DMS153 (cell line): ENCODE results near the gene ARMC3.
"Not testable (repeated sequence)": the region's sequence is repeated elsewhere in the genome, so short reads cannot be mapped to it uniquely, and the experiment has no call there.

Source experiments
- DNase-seq: peaks from one replicate; lab custom pipeline; 2025; lab: John Stamatoyannopoulos, UW

The ARMC3 gene, protein sequence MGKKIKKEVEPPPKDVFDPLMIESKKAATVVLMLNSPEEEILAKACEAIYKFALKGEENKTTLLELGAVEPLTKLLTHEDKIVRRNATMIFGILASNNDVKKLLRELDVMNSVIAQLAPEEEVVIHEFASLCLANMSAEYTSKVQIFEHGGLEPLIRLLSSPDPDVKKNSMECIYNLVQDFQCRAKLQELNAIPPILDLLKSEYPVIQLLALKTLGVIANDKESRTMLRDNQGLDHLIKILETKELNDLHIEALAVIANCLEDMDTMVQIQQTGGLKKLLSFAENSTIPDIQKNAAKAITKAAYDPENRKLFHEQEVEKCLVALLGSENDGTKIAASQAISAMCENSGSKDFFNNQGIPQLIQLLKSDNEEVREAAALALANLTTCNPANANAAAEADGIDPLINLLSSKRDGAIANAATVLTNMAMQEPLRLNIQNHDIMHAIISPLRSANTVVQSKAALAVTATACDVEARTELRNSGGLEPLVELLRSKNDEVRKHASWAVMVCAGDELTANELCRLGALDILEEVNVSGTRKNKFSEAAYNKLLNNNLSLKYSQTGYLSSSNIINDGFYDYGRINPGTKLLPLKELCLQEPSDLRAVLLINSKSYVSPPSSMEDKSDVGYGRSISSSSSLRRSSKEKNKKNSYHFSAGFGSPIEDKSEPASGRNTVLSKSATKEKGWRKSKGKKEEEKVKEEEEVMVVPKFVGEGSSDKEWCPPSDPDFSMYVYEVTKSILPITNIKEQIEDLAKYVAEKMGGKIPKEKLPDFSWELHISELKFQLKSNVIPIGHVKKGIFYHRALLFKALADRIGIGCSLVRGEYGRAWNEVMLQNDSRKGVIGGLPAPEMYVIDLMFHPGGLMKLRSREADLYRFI

DNA sequence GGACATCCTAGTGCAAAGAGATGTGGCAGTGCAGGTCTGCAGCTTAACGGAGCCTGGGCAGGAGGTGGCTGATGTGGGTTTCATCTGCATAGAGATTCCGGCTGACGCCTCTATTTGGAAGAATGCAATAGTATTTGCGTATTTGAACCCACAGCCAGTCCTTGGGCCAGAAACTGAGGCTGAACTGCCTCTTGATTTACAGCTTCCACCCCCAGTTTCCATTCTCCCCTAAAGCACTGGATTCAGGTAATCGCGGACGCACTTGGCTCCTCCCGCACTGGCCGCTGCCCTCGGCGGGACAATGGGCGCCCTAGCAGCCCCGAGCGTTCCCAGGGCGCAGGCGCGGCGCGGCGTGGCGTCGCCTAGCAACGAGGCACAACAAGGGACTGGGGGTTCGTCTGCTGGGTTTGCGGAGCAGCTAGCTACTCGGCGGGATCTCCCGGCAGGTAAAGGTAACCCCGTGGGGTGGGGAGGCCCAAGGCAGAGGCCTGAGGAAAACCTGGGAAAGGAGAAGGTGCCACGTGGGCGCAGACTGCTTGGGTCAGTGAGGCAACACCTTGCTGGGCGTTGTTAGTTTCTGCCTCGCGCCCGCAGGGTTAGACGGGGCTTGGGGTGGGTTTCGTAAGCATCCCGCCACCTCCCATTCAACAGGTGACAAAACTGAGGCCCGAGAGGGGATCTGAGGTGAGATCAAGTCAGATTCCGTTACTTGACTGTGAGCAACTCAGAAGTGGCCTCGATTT is at the start of gene ARMC3:
Gene ARMC3, plus strand, starts transcription at position 393 of the 743 bp plus-strand sequence. CDS start 3,944 bp downstream, outside the sequence.
- DNase-seq = no peak

DNA sequence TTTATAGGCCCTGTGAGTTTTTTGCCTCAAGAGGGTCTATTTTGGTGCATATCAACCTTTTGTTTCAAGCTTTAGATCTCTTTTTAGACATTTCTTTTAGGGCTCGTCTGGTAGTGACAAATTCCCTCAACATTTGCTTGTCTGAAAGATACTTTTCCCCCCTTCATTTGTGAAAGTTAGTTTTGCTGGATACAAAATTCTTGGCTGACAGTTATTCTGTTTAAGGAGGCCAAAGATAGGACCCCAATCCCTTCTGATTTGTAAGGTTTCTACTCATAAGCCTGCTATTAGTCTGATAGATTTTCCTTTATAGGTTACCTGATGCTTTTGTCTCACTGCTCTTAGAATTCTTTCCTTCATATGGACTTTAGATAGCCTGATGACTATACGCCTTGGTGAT is 36.1 kb upstream of the ARMC3 start:
- DNase-seq = no peak

DNA sequence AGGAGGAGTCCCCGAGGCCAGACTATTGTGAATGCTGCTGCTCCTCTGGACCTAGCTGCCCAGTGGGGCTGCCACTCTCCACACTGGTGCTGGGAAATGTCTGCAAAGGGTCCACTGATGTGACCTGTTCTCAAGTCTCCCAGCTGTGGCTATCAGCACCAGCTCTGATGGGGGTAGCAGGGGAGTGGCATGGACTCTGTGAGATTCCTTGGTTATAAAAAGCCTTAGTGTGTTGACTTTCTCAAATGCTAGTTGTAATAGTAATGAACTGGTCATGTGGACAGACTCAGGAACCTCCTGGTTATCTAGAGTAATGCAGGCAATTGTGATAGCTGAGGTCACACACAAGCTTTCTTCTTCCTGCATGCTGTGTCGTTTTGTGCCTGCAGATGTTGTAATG is 34.1 kb upstream of the ARMC3 start:
- DNase-seq = no peak

DNA sequence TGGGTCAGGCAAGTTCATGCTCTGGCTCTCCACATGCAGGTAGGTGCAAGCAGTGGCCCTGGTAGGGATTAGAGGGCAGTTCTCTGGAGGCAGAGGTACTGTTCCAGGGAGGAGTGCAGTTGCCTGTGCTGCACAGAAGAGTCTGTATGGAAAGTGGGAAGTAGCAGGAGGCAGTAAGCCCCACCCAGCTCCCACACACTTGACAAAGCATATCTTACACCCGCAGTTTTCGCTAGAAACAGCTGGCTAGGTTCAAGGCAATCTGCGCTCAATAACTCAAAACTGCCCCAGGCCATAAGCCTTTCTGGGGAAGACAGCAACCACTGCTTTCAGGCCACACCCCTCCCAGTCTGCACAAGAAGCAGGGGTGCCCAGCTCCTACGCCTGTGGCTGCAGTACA is 33.1 kb upstream of the ARMC3 start:
- no peak for DNase-seq

DNA sequence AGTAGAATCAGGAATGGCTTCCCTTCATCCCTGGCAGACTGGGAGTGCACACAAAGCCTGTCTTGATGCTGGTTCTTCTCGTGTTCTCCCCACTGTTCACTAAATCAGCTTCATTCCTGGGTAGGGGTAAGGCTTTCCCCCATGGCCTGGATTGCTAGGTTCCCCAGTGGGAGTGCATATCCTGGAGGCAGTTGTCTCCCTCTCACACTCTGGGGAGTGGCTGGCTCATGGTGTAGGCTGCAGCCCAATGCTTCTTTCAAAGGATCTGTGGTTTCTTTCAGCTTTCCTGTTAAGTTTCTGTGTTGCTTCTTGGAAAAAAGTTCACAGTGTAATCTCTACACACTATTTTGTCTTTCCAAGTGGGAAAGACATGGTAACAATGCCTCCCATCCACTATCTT is 32.6 kb upstream of the ARMC3 start:
- DNase-seq = no peak

DNA sequence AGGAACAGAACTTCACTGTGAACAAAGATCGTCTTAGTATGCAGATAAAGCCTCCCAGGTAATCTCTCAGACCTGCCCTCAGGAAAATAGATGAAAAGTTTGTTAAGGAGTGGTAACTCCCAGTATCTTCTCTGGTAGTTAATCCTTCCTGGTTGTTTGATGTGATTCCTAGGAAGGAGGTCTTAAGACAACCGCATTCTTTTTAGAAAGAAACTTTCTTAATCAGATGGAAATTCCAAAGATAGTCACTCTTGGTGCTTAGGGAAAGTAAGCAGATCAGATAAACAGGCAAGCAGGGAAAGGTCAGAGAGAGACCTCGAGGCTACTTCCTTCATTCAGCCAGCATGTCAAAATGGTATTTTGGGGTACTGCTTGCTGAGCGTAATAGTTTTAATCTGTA is 30.5 kb upstream of the ARMC3 start:
- no peak for DNase-seq

DNA sequence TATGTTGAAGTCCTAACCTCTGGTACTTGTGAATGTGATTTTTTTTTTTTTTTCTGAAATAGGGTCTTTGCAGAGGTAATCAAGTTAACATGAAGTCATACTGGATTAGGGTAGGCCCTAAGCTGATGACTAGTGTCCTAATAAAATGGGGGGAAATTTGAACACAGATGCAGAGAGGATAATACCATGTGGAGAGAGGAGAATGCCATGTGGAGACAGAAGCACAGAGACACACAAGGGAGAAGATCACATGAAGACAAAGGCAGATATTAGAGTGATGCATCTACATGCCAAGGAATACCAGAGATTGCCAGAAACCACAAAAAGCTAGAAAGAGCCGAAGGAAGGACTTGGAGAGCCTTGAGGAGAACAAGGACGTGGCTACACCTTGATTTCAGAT is 28.5 kb upstream of the ARMC3 start:
- DNase-seq = no peak

DNA sequence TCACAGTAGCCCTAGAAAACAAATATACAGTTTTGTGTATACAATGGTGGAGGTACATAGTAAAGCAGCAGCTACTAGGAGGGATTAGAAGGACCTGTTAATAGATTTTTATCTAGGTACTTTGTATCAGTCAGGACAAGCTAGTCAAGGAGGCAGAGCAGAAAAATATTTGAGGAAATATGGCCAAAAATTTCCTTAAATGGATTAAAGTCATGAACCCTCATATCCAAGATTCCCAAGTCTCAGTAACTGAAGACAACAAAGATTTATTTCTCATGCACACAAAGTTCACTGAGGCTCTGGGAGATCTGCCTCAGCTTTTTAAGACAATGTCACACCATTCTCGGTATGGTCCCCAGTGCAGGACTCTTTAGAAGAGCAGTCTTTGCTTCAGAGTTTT is 28.1 kb upstream of the ARMC3 start:
- DNase-seq = no peak

DNA sequence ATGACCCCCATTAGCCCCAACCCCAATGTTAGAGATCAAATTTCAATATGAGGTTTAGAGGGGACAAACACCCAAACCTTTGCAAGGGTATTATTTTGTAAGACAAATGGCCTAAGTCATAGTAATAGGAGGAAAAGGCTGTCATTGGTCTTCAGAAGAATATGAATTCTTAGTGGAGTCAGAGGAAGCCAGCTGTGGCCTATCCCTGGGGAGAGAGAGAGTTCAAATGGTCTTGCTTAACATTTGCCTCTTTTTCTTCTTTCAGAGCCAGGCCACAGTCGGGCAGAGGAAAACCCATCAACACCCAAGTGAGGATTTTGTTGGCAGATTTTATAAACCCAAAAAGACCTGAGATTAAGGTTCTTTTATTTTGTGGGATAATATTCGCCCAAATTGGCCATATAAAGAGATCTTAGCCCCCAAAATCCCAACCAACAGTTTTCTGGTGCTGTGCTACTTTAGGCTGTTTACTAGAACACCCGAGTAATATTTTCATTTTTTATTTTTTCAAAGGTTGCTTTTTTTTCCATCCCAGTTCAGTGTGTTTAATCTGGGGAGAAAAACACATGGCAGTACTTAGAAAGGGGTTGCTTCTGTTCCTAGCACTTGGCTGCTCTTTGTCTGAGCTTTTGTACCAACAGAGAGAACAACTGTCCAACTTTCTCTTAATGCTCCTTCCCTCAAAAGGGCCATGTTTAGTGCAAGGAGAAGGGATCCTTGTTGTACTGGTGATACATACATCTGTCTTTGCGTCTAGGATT is 26.8 kb upstream of the ARMC3 start:
- DNase-seq = no peak

DNA sequence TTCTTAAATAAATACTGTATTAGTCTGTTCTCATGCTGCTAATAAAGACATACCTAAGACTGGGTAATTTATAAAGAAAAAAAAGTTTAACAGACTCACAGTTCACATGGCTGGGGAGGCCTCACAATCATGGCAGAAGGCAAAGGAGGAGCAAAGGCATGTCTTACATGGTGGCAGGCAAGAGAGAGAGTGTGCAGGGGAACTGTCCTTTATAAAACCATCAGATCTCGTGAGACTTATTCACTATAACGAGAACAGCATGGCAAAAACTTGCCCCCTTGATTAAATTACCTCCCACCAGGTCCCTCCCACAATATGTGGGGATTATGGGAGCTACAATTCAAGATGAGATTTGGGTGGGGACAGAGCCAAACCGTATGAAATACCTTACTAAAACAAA is 25.7 kb upstream of the ARMC3 start:
- DNase-seq = not testable (repeated sequence)

DNA sequence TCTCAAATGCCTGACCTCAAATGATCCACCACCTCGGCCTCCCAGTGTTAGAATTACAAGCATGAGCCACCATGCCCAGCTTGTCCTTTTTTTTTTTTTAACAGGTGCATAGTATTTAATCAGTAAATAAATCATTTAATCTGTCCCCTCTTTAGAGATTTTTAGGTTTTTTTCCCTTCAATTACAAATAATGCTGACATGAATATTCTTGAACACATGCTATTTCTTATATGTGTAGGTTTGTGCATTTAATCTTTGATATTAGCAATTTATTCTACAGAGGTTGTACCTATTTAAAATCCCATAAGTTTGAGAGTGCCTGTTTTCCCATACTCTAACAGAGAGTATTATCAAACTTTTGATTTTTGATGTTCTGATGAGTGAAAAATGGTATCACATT is 24.2 kb upstream of the ARMC3 start:
- no peak for DNase-seq

DNA sequence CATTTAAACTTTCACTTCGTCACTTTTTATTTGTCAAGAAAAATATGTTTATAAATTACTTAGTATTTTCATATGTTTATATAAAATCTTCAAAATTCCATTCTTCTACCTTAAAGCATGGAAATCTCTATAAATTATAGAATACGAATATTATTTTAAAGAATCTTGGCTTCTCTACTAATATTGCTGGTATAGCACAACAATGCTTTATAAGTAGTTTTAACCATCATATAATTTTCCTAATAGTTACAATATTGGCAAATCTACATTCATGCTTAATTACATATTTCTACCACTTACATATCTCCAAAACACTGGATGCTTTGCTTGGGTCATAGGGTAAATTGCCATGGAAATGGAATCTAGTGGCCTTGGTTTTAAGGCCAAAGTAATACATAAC is 21.1 kb upstream of the ARMC3 start:
- no peak for DNase-seq

DNA sequence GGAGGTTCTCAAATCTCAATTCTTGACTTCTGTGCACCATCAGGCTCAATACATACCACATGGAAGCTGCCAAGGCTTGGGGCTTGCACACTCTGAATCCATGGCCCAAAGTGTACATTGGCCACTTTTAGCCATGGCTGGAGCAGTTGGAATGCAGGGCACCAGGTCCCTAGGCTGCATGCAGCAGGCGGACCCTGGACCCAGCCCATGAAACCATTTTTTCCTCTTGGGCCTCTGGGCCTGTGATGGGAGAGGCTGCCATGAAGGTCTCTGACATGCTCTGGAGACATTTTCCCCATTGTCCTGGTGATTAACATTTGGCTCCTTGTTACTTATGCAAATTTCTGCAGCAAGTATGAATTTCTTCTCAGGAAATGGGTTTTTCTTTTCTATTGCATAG is 19.0 kb upstream of the ARMC3 start:
- DNase-seq = no peak

DNA sequence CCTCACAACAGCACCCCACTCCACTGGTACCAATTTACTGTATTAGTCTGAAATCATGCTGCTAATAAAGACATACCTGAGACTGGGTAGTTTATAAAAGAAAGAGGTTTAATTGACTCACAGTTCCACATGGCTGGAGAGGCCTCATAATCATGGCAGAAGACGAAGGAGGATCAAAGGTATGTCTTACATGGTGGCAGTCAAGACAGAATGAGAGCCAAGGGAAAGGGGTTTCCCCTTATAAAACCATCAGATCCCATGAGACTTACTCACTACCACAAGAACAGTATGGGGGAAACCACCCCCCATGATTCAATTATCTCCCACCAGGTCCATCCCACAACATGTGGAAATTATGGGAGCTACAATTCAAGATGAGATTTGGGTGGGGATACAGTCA is 18.2 kb upstream of the ARMC3 start:
- DNase-seq = not testable (repeated sequence)

DNA sequence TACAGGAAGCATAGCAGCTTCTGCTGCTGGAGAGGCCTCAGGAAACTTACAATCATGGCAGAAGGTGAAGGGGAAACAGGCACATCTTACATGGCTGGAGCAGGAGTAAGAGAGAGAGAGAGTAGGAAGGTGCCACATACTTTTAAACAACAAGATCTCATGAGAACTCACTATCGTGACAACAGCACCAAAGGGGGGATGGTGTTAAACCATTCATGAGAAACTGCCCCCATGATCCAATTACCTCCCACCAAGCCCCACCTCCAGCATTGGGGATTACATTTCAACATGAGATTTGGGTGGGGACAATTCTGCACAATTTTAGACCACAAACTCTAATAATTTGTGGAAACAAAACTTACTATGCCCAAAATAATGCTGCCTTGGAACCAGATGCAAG is 16.8 kb upstream of the ARMC3 start:
- no peak for DNase-seq

DNA sequence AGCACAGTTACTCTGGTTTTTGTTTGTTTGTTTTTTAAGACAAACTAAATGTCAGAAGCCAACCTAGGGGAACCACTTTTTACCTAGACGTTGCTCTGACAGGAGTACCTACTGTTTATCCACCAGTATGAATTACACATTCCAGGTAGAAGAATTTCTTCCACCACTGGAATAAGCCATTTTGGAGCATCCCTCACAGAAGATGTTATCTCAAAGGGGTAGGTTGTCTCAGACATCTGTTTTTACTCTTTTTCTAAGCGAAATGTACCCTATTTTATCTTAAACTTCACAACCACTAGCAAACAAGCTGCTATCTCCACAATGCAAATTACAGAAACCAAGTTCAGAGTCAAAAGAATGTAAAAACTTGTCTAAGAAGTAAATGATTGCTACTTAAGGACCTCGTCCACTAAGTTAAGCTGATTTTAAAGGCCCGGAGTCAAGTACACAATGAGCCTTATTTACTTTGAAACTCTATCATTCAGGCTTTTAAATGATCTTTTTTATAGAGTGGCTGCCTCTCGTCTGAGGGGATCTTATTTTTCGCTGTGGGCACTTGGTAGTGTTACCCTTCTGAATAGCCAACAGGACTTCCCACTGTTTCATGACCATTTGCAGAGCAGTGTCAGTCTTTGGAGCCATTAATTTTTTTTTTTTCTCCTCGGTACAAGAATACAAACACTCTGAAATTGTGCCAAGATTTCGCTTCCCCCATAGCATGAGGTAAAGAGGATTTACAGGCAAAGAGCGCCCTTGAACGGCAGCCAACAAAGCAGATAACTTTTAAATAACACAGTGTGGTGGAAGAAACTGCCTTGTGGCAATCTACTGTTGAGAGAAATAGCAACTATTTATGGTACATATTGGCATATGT is 15.7 kb upstream of the ARMC3 start:
- peak; percentile 34 for DNase-seq

DNA sequence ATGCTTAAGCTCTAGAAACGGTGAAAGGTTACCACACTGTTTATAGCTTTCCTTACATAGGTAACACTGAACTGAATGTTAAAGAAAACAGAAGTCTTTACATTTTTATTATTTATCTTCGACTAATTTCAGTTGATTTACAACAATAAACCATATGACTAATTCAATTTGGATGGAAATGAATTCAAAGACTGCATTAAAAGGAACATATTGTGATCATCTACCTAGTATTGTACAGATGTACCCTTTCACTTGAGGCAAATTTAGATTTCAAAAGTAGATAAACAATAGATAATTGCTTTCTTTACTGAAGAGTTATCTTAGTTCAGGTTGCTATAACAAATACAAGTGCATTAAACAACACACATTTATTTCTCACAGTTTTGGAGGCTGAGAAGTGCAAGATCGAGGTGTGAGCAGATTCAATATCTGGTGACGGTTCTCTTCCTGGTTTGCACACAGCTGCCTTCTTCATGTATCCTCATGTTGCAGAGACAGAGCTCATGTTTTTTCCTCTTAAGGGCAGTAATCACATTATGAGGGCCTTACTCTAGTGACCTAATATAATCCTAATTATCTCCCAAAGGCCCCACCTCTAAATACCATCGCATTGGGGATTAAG is 15.0 kb upstream of the ARMC3 start:
- peak; percentile 8 for DNase-seq

DNA sequence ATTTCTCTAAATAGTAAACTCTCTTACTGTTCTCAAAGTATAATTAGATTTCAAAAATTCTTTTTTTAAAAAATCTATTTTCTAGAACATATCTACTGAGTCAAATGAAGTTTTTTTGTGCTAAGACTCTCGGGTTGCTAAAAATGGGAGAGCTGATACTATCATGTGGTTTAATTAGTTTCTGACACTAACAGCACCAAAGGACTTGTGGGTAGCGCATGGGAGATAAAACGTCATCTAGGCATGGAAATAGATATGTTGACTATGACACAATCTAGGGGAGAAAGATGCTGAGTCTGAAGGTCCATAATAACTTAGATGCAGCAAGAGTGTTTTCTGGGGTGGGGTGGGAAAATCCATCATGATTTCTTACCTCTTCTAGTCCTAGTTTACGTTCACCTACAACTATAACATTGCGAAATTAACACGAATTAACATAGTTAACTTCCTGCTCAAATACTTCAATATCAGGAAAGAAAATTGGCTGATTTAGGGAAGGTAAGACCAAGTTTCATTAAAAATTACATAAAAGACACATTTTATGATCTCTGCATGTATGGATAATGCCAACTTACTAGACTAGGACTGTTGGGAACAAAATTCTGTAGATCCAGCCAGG is 14.3 kb upstream of the ARMC3 start:
- no peak for DNase-seq

DNA sequence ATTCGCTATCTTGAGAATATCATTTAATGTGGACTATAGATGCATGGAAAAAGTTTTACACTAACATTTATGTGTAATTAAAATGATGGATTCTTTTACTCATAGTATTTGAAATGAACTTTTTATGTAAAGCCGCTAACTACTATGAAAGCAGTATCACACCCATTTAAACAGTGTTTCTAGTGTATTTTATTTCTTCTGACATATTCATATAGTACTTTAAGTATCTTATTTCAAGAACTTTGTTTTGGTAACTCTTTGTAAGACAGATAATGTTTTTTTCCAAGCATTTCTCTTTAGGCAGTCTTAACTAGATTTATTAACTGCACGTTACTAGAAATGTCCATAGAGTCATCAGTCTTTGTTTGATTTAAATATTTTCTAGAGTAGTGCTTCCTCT is 12.5 kb upstream of the ARMC3 start:
- no peak for DNase-seq

DNA sequence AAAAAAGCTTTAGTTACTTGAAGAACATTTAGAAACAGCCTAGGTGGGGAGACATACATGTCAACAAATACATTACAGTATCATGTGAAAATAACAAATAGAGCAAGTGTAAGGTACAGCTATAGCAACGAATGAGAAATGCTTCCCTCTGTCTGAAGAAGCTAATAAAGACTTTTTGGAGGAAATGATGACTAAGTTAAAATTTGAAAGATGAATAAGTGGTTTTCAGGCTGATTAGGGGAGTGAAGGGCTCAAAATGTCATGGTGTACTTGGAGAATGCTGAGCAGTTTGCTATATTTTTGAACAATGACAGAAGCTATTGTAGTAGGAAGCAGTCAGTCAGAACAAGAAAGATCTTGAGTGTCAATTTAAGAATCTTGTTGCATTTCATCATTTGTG is 2.8 kb upstream of the ARMC3 start:
- DNase-seq = no peak
